Umbilical cord (tissue), 2 donors: ENCODE results near the gene PITPNM1. TPM values are rescaled to one million over a fixed set of nuclear protein-coding genes. Genes with fewer than 3 reads are reported as not detected.
"Not testable (repeated sequence)": the region's sequence is repeated elsewhere in the genome, so short reads cannot be mapped to it uniquely, and the experiment has no call there.

Experiments
- DNase-seq: peaks from one replicate; pipeline ENCODE4 v3.0.0-alpha.2; 2015; ENCODE audit warnings: low spot score
- total RNA-seq: library from RNA; depleted of rRNA; stranded (reverse); fragments of >200 nt; gene quantifications from one replicate; pipeline ENCODE4 v1.2.3, GENCODE V29; 2014; ENCODE audit warnings: low replicate concordance; ENCODE audit not compliant: insufficient read depth

The PITPNM1 gene
- total RNA-seq, 1 donor from 2014 or later = 28.6 TPM

DNA sequence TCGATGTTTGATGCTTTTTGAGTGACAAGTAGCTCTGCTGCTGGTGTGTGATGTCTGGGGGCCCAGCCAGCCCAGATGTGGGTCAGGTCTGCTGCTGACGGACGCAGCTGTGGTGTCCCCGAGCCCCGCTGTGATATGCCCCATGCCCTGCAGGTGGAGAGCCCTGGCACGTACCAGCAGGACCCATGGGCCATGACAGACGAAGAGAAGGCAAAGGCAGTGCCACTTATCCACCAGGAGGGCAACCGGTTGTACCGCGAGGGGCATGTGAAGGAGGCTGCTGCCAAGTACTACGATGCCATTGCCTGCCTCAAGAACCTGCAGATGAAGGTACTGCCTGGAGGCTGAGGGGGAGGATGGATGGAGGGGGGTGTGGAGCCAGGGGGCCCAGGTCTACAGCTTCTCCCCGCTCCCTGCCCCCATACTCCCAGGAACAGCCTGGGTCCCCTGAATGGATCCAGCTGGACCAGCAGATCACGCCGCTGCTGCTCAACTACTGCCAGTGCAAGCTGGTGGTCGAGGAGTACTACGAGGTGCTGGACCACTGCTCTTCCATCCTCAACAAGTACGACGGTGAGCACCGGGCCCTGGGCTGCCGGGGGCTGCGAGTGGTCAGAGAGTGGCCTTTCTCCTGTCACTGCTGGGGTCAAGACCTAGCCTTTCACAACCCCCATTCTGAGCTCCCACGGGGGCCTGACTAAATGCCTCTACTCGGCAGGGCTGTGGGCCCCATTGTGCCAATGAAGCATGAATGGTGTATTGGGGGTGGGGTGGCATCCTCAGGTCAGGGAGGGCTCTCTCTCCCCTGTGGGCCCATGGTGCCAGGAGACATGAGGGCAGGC, 15.1 kb downstream of the PITPNM1 start:
- DNase-seq = no peak

GRCh38 chr11:67489203-67489884, 15.8 kb downstream of the PITPNM1 start:
- DNase-seq = no peak

DNA sequence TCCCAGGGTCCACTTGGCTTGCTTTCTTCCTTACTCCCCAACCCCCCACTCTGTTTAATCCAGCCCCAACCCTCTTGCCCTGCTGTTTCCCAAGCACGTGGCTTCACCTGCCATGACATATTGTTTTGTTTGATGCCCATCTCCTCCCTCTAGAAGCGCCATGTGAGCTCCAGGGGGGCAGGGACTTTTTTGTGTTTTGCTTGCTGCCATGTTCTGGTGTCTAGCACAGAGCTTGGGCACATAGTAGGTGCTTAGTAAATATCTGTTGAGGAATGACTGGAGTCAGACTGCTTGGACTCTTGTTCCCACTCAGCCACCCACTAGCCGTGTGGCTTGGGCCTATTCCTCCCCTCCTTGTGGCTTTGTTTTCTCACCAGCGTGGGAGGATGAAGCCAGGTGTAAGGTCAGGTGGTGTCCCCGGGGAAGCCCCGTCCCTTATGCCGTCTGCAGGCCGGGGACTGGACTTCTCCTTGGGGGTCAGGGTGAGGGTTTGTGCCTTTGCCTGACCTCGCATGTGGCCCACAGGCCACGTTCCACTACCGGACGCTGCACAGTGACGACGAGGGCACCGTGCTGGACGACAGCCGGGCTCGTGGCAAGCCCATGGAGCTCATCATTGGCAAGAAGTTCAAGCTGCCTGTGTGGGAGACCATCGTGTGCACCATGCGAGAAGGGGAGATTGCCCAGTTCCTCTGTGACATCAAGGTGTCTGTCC, 18.5 kb downstream of the PITPNM1 start:
- DNase-seq = no peak

DNA sequence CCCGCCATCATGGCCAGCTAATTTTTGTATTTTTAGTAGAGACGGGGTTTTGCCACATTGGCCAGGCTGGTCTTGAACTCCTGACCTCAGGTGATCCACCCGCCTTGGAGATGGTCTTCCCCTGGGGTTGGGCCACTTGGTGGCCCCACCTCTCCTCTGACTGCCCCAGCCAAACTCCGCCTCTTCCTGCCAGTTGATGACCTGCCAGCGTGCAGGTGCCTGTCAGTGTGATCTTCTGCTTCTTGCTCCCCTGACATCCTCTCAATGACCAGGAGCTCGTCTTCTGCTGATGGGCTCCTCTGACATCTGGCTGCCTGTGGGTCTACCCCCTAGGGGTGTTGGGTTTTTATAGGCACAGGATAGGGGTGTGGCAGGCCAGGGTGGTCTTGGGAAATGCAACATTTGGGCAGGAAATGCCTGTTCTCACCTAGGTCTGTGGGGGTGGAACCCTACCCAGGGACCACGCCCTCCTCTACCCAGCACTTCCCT, 19.2 kb downstream of the PITPNM1 start:
- not testable (repeated sequence) for DNase-seq

DNA sequence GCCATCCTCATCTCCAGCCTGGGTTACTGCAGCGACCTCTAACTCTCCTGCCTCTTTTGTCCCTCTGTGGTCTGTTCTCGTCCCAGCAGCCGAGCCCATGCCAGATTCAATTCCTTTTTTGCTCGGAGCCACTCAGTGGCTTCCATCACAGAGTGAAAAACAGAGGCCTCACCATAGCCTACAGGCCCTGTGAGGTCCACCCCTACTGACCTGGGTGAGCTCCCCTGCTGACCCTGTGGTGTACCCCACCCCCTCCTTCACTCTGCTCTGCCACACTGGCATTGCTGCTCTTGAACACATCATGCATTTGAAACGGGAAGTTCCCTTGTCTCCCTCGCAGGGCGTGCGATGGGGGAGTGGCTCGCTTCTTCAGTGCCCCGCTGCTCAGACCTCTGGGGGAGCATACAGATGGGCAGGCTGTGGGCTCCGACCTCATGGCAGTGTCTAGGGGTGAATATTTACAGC, 20.3 kb downstream of the PITPNM1 start:
- no peak for DNase-seq

DNA sequence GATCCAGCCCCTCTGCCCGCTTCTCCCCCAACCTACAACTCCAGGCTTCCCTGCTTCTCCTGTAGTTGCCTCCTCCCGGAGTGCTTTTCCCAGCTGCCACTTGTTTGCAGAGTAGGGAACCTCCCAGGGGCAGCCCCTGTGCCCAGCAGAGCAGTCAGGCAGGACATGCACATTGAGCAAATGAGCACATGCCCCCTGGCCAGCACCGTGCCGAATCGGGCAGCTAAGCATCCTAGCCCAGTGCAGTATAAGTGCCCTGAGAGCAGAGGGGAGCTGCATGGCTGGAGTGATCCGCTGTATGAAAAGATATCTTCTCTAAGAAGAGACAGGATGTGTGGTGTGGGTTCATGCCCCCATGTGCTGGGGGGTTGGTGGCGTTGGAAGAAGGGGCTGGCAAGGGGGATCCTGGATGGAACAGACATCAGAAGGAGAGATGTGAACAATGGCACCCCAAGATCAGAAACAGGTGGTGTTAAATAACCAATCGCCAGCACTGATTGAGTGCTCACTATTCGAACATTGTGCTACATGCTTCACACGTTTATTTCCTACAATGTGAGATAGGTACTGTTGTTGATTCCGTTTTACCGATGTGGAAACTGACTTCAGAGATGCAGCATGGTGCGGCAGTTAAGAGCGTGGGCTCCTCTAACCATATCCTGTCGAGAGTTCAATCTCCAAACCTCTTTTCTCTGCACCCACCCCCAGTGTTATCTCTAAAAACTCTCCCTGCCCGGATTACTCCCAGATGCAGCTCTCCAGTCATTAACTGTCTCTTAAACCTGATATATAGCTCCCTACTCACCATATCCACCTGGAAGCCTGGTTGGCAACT, 21.1 kb downstream of the PITPNM1 start:
- DNase-seq = no peak

GRCh38 chr11:67482827-67483798, 22.1 kb downstream of the PITPNM1 start, which contains the start of gene AIP:
Gene AIP, plus strand, starts transcription at chr11:67483026. Its CDS starts 133 bp downstream, at chr11:67483159.
- peak; percentile 100 for DNase-seq

- DNase-seq = no peak
These were observed 22.8 kb downstream of the PITPNM1 start for GRCh38 chr11:67482275-67482826.

DNA sequence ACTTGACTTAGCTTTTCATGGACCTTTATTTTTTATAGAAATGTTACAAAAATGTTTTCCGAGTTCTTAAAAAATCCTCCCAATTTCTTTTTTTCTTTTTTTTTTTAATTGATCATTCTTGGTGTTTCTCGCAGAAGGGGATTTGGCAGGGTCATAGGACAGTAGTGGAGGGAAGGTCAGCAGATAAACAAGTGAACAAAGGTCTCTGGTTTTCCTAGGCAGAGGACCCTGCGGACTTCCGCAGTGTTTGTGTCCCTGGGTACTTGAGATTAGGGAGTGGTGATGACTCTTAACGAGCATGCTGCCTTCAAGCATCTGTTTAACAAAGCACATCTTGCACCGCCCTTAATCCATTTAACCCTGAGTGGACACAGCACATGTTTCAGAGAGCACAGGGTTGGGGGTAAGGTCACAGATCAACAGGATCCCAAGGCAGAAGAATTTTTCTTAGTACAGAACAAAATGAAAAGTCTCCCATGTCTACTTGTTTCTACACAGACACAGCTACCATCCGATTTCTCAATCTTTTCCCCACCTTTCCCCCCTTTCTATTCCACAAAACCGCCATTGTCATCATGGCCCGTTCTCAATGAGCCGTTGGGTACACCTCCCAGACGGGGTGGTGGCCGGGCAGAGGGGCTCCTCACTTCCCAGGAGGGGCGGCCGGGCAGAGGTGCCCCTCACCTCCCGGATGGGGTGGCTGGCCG, 27.7 kb downstream of the PITPNM1 start:
- DNase-seq = not testable (repeated sequence)

DNA sequence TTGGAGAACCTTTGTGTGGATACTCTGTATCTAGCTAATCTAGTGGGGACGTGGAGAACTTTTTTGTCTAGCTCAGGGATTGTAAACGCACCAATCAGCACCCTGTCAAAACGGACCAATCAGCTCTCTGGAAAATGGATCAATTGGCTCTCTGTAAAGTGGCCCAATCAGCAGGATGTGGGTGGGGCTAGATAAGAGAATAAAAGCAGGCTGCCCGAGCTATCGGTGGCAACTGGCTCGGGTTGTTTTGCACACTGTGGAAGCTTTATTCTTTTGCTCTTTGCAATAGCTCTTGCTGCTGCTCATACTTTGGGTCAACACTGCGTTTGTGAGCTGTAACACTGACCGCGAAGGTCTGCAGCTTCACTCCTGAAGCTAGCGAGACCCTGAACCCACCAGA, 28.5 kb downstream of the PITPNM1 start:
- not testable (repeated sequence) for DNase-seq

- DNase-seq = no peak
These were observed 32.3 kb downstream of the PITPNM1 start for GRCh38 chr11:67472882-67473281.

DNA sequence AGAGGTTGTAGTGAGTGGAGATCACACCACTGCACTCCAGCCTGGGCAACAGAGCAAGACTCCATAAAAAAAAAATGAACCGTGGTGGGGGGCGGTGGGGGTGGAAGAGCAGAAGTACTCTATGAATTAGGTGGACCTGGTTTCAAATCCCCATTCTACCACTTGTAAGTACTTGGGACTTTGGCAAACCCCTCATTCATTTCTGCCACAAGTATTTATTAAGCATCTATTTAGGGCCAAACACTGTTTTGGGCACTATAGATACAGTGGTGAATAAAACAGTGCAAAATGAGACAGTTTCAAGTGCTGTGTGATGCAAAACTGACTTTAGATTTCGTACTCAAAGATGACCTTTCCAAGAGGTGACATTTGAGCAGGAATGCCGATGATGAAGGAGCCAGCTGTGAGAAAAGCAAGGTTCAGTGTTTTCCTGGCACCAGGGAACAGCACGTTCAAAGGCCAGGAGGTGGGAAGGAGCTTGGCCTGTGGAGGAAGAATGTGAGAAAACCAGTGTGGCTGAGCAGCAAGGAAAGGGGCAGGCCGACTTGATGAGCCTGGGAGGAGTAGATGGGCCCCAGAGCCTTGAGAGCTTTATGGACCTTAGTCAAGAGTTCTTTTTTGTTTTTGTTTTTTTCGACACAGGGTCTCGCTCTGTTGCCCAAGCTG, 34.7 kb downstream of the PITPNM1 start:
- no peak for DNase-seq

GRCh38 chr11:67469508-67469811, 35.7 kb downstream of the PITPNM1 start:
- DNase-seq = no peak

- peak; percentile 93 for DNase-seq
These were observed 36.2 kb downstream of the PITPNM1 start, which contains the start of gene TMEM134 for GRCh38 chr11:67468759-67469507. Gene TMEM134, minus strand, starts transcription at chr11:67469251. Its CDS starts 59 bp downstream, at chr11:67469192.

GRCh38 chr11:67468456-67468758, 36.8 kb downstream of the PITPNM1 start:
- no peak for DNase-seq

DNA sequence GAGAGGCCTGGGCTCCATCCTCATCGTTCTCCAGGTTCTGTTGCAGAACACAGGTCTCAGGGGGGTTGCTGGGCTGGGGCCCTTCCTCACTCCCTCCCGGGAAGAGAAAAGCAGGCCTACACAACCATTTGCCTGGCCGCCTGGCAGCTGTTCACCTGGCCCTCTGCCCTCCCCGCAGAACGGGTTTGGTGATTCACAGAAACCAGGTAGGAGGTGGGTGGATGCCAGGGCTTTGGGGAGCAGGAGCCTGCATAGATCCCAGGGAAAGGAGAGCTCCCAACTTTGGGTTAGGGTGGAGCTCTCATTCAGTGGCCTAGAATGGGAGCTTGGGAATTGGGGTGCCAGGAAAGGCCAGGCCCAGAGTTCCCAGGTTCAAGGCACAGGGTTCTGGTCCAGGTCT, 37.1 kb downstream of the PITPNM1 start:
- DNase-seq = no peak

DNA sequence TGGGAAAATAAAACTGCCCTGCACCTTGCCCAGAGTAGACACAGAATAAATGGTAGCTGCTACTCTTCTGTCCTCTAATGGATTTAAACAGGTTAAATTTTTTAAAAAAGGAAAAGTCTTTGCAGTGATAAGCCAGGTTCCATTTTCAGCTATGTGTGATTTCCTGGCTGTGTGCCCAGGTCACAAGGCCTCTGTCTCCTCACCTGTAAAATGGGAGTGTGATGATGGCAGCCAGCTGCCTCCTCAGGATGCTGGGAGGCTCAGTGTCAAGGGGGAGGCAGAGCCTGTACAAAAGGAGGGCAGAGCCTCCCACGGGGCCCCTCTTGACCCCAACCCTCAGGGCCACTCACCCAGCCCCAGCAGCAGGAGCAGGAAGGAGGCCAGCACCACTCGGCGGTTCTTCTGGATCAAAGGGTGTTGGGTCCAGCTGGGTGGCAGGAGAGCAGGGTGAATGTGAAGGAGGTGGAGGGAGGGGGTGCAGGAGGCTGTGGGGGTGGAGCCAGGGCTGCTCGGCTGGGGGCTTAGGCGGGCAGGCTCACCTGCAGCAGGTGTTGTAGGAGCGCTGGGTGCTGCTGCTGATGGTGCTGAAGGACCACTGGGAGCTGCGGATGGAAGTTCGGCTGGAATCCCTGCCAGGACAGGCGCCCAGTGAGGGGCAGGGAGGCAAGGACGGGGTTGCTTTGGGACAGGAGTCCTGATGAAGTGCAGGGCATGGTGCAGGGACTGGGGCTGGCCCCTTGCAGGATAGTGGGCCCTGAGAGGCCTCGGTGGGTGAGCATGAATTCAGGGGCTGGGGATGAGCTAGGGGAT, 38.0 kb downstream of the PITPNM1 start:
- DNase-seq = no peak
